Neural progenitor cell (in vitro differentiated cells): ENCODE measurements around the gene WLS. TPM values are rescaled to one million over a fixed set of nuclear protein-coding genes. Genes with fewer than 3 reads are reported as not detected.

ENCODE experiments used
- DNase-seq: peaks from one replicate; pipeline ENCODE4 v3.0.0-alpha.2; 2016; ENCODE audit warnings: low spot score
- H2AFZ ChIP-seq: fragments of 200-600 bp; sonication (generic); replicated peaks from 2 replicates; pipeline ENCODE4 v1.6.1; 2016; ENCODE audit warnings: antibody characterized with exemption
- H3F3A ChIP-seq: fragments of 200-600 bp; sonication (generic); 2 replicates; pipeline ENCODE4 v1.6.1; 2016; ENCODE audit warnings: antibody characterized with exemption, low read depth
- H3K27ac ChIP-seq: fragments of 200-600 bp; sonication (generic); 2 replicates; pipeline ENCODE4 v1.5.1; 2016; ENCODE audit warnings: mild to moderate bottlenecking
- H3K27me3 ChIP-seq: fragments of 200-600 bp; sonication (generic); 2 replicates; pipeline ENCODE4 v1.6.1; 2016; ENCODE audit warnings: mild to moderate bottlenecking, moderate library complexity
- H3K36me3 ChIP-seq: fragments of 200-600 bp; sonication (generic); 2 replicates; pipeline ENCODE4 v1.5.1; 2016
- H3K4me1 ChIP-seq: fragments of 200-600 bp; sonication (generic); 2 replicates; pipeline ENCODE4 v1.6.1; 2016; ENCODE audit warnings: mixed run types
- H3K4me2 ChIP-seq: fragments of 200-600 bp; sonication (generic); 2 replicates; pipeline ENCODE4 v1.6.1; 2016
- H3K4me3 ChIP-seq: fragments of 200-600 bp; sonication (generic); 2 replicates; pipeline ENCODE4 v1.5.1; 2016
- H3K79me2 ChIP-seq: fragments of 200-600 bp; sonication (generic); 2 replicates; pipeline ENCODE4 v1.6.1; 2016; ENCODE audit warnings: low read depth
- H3K9ac ChIP-seq: fragments of 200-600 bp; sonication (generic); 2 replicates; pipeline ENCODE4 v1.6.1; 2016
- H3K9me3 ChIP-seq: fragments of 200-600 bp; sonication (generic); 2 replicates; pipeline ENCODE4 v1.5.1; 2016; ENCODE audit warnings: low read depth
- H4K20me1 ChIP-seq: fragments of 200-600 bp; sonication (generic); 2 replicates; pipeline ENCODE4 v1.6.1; 2016; ENCODE audit warnings: low read depth
- H3K27ac Mint-ChIP-seq: 3 replicates; pipeline ENCODE4 v1.8.0; 2021; ENCODE audit warnings: mixed read lengths
- H3K27me3 Mint-ChIP-seq: 2 replicates; pipeline ENCODE4 v1.8.0; 2022; ENCODE audit warnings: low read depth, mild to moderate bottlenecking, inconsistent platforms, moderate library complexity, mixed read lengths; ENCODE audit not compliant: insufficient read depth
- H3K36me3 Mint-ChIP-seq: 3 replicates; pipeline ENCODE4 v1.8.0; 2021; ENCODE audit warnings: mixed read lengths
- H3K4me1 Mint-ChIP-seq: 3 replicates; pipeline ENCODE4 v1.8.0; 2021; ENCODE audit warnings: mixed read lengths
- H3K4me3 Mint-ChIP-seq: 3 replicates; pipeline ENCODE4 v1.8.0; 2021; ENCODE audit warnings: mild to moderate bottlenecking, moderate library complexity, mixed read lengths
- H3K9me3 Mint-ChIP-seq: 3 replicates; pipeline ENCODE4 v1.8.0; 2020; ENCODE audit warnings: mixed read lengths
- CTCF ChIP-seq: fragments of 200-600 bp; sonication (generic); IDR thresholded peaks from 2 replicates; pipeline ENCODE4 v1.5.1; 2017; ENCODE audit warnings: antibody characterized with exemption, mild to moderate bottlenecking
- EZH2 ChIP-seq: fragments of 200-600 bp; sonication (generic); IDR thresholded peaks from 2 replicates; pipeline ENCODE4 v1.6.1; 2017; ENCODE audit warnings: antibody characterized with exemption, mild to moderate bottlenecking, moderate library complexity
- EZH2phosphoT487 ChIP-seq: fragments of 200-600 bp; sonication (generic); IDR thresholded peaks from 2 replicates; pipeline ENCODE4 v1.6.1; 2017; ENCODE audit warnings: antibody characterized with exemption
- total RNA-seq: library from RNA; depleted of rRNA; stranded (reverse); fragments of >200 nt; gene quantifications from 2 replicates; pipeline ENCODE4 v1.2.3, GENCODE V29; 2015; ENCODE audit warnings: low replicate concordance

Gene WLS
- total RNA-seq, 1 donor from 2014 or later = 259 TPM

- Histone ChIP-seq H3K4me1 (peaks cover 72% of the 10 kb centered on the region), H3K36me3 (no peaks in the 10 kb centered on the region), H3F3A (peaks cover 42% of the 10 kb centered on the region), H3K79me2 (peaks cover 77% of the 10 kb centered on the region), H3K9ac (no peak overlapping the region), H3K27ac (no peak overlapping the region), H2AFZ (no peak overlapping the region), H3K9me3 (no peaks in the 10 kb centered on the region), H4K20me1 (peaks cover 82% of the 10 kb centered on the region), H3K4me3 (peak overlapping the region; percentile 91), H3K4me2 (peak overlapping the region; percentile 84), H3K27me3 (peaks cover 46% of the 10 kb centered on the region)
- H3K36me3 Mint-ChIP-seq = peaks cover 27% of the 10 kb centered on the region
- peak overlapping the region; percentile 99 for H3K4me3 Mint-ChIP-seq
- DNase-seq = peak; percentile 19
- H3K9me3 Mint-ChIP-seq = no peaks in the 10 kb centered on the region
- H3K27me3 Mint-ChIP-seq = peaks cover 4% of the 10 kb centered on the region
- TF ChIP-seq EZH2phosphoT487 = no peak
- TF ChIP-seq CTCF = no peak
- TF ChIP-seq EZH2 = no peak
- H3K4me1 Mint-ChIP-seq = peaks cover 69% of the 10 kb centered on the region
- peak overlapping the region; percentile 12 for H3K27ac Mint-ChIP-seq
These were observed 3.5 kb downstream of the WLS start for GRCh38 chr1:68228851-68229250.

- Histone ChIP-seq H3K4me3 (peak overlapping the region; percentile 18), H3K79me2 (peaks cover 89% of the 10 kb centered on the region), H3K4me1 (peaks cover 70% of the 10 kb centered on the region), H3K9ac (no peak overlapping the region), H3K36me3 (no peaks in the 10 kb centered on the region), H3K9me3 (no peaks in the 10 kb centered on the region), H3K4me2 (peak overlapping the region; percentile 84), H3F3A (peaks cover 35% of the 10 kb centered on the region), H3K27me3 (peaks cover 41% of the 10 kb centered on the region), H3K27ac (no peak overlapping the region), H2AFZ (no peak overlapping the region), H4K20me1 (peaks cover 94% of the 10 kb centered on the region)
- Mint-ChIP-seq H3K9me3 (no peaks in the 10 kb centered on the region), H3K4me1 (peaks cover 69% of the 10 kb centered on the region), H3K27me3 (peaks cover 4% of the 10 kb centered on the region), H3K4me3 (peak overlapping the region; percentile 85), H3K27ac (no peak overlapping the region), H3K36me3 (peaks cover 35% of the 10 kb centered on the region)
- TF ChIP-seq CTCF (no peak), EZH2phosphoT487 (no peak), EZH2 (no peak)
- DNase-seq = no peak
These were observed 4.7 kb downstream of the WLS start for GRCh38 chr1:68227598-68227997.

DNA sequence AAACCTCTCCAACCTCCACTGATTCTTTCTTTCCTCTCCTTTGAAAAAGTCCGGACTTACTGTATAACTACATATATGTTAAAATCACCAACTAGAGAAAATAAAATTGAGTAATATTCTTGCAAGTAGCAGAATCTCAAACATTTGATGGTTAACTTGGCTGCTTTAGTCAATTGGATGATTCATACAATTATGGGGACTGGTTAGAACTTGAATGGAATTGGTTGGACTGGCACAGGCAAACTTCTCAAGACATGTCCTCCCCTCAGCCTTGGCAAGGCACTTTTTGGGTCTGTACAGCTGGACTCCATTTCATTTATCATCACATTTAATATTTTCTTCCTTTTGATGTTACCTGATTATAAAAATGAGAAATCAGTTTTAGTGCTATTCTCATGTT lies 6.5 kb downstream of the WLS start:
- no peaks in the 10 kb centered on the region for H3K36me3 ChIP-seq
- H3K27me3 Mint-ChIP-seq = peaks cover 2% of the 10 kb centered on the region
- no peak overlapping the region for H3K4me3 ChIP-seq
- no peaks in the 10 kb centered on the region for H3K9me3 ChIP-seq
- peak overlapping the region; percentile 48 for H3K4me2 ChIP-seq
- no peak overlapping the region for H3K27ac Mint-ChIP-seq
- peaks cover 100% of the 10 kb centered on the region for H3K79me2 ChIP-seq
- peaks cover 35% of the 10 kb centered on the region for H3K27me3 ChIP-seq
- no peak overlapping the region for H3K9ac ChIP-seq
- H4K20me1 ChIP-seq = peaks cover 89% of the 10 kb centered on the region
- H3K4me1 ChIP-seq = peaks cover 89% of the 10 kb centered on the region
- H3K9me3 Mint-ChIP-seq = no peaks in the 10 kb centered on the region
- no peak for DNase-seq
- no peak overlapping the region for H3K4me3 Mint-ChIP-seq
- H3K36me3 Mint-ChIP-seq = peaks cover 38% of the 10 kb centered on the region
- no peak overlapping the region for H2AFZ ChIP-seq
- no peak for TF ChIP-seq EZH2
- no peak for TF ChIP-seq CTCF
- TF ChIP-seq EZH2phosphoT487 = no peak
- H3F3A ChIP-seq = peaks cover 18% of the 10 kb centered on the region
- no peak overlapping the region for H3K27ac ChIP-seq
- H3K4me1 Mint-ChIP-seq = peaks cover 86% of the 10 kb centered on the region
